Inflammatory macrophage treated with lipopolysaccharide for 1 hour (primary cell): Measurements from ENCODE around the gene IDUA.
"Not testable (repeated sequence)": the region's sequence is repeated elsewhere in the genome, so short reads cannot be mapped to it uniquely, and the experiment has no call there.

Experiments
- DNase-seq, 2 donors: peaks; one replicate each; pipeline ENCODE4 v3.0.0-alpha.2; 2020 to 2022

IDUA gene

GRCh38 chr4:988726-989721 is 2.2 kb downstream of the IDUA start:
- DNase-seq, result no peak

DNA sequence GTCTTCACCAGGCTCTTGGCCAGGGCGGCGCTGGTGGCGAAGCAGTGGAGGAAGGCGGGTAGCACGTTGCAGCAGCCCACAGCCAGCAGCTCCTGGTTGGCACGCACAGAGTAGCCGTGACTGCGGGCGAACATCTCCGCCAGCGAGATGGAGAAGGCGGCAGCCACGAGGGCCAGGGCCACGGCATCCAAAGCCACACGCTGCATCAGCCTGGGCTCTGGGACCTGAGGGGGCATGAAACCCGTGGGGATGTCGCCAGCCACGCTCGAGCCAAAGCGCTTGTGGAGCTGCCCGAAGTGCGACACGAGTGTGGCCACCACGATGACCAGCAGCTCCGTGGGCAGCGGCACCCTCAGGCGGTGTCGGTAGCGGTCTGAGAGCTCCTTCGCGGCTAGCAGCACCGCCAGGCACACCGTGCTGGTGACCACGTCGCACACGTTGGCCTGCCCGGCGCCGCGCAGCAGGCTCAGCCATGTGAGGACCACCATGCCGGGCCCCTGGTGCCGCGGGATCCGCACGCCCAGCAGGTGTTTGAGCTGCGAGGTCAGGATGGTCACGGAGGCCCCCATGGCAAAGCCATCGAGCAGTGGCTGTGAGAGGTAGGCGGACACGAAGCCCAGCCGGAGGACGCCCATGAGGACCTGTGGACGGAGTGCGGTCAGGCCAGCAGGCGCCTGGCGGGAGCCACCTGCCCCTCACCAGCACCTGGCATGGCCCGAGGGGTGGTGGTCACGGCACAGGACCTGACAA is 3.1 kb downstream of the IDUA start:
- no peak for DNase-seq

DNA sequence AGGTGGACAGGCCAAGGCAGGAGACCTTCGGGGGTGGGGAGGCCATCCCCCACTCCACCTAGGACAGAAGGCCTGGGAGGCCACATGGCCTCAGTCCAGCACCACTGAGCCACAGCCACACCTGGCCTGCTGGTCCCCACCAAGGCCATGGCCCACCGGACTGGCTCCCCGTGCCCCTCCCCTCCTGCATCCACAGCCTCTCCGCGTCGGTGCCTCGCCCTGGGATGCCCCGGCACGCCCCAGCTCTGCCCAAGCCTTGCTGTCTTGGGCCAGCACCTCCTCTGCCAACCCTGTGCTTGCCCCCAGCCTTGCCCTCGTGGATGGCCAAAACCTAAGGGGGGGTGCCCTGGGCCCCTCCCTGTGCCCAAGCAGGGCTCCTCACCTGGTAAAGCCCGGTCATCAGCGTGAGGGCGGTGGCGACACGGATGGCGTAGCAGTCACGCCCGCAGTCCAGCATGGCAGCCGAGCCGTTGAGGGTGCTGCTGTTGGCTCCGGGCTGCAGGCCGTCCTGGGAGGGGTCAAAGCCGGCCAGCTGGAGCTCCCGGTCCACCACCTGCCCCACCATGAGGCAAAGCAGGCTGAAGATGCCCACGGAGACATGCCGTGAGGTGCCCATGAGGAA is 4.0 kb downstream of the IDUA start:
- no peak for DNase-seq

DNA sequence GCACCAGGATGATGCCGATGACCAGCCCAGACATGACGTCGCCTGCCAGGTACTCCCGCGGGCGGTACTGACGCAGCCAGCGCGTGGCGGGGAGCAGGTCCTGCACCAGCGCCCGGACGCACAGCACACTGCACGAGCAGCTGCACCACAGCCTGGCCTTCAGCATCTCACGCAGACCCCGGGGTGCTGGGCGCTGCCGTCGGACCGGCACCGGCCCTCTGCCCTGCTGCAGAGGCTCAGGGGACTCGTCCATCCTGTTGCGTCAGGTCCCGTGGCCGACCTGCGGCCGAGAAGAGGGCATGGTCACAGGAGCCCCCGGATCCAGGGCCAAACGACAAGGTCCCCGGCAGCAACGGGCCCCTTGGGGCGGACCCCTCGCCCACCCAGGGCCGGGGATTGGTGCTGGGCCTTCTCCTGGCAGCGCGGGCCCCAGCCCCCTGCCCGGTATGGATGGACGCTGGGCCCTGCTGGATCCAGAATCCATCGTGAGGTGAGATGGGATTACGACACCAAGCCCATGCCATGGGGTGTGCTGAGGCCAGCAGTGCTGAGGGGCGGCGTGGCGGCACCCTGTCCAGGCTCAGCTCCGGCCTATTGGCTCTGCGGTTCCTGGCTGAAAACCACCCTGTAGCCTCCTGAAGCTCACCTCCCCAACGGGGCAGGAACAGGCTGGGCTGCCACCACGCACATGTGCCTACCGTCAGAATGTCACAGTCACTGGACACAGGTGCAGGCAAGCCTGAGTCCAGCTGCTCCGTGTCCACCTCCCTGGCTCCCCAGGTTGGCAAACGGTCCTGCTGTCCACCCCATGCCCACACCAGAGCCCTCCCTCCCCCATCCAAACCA is 4.8 kb downstream of the IDUA start:
- no peak for DNase-seq

GRCh38 chr4:992297-993110 is 5.7 kb downstream of the IDUA start:
- DNase-seq, result no peak

- DNase-seq, result no peak
Measured at GRCh38 chr4:993111-994029, 6.5 kb downstream of the IDUA start, which contains the start of gene SLC26A1. Gene SLC26A1 (minus strand): TSS chr4:993404. CDS start chr4:991703, 1,701 bp downstream.

GRCh38 chr4:995311-996026 is 8.6 kb downstream of the IDUA start:
- DNase-seq, result no peak

DNA sequence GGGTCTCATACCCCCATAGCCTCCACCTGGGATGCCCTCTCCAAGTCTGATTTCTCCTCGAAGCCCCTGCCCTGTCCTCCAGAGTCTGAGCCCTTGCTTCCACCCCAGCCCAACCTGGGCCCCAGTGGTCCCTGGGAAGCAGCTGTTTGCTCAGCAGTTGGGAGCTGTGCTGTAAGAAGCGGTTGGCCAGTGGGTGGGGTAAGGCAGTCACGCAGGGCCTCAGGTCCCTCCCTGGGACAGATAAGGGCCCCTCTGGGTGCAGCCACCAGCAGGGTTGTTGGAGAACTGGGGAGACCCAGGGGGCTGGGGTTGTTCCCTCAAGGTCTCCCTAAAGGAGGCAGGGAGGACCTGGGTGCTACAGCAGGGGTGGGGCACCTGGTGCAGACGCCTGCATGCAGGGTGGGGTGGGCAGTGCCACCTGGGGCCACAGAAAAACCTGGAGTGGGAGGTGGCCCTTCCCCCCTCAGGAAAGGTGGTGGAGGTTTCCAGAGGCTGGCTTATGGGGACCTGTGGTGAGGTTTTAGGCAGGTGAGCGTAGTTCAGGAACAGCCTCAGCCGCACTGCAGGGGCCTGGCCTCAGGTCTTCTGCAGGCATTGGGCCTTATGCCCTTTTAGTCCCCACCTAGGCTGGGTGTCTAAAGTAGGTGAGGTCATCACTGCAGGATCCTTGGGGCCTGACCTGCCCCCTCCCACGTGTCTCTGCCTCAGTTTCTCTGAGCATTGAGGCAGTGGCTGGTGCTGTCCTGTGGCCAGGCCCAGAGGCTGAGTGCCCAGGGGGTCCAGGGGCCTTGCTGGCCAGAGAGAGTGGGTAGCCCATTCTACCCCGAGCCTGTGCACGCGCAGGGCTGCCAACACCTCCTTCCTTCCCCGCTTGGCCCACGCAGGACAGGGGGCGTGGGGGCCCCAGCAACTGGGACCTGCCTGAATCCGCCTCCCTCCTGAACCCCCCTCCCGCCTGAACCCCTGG is 9.5 kb downstream of the IDUA start:
- no peak for DNase-seq

DNA sequence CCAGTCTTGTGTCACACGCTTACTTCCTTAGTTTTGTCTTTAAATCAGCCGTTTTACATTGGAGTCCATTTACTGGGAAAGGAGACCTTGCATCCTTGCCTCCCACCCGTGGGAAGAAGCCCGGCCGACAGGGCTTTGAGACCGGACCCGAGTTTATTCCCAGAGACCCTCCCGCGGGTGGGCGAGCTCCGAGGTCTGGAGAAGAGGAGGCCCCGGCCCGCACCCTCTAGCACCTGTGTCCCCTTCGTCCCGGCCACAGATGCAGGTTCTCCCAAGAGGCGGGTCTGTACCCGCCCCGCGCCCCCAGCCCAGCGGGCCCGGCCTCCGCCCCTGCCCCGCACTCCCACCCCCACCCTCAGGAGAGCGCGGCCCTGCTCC is 10.1 kb downstream of the IDUA start:
- DNase-seq, result no peak

DNA sequence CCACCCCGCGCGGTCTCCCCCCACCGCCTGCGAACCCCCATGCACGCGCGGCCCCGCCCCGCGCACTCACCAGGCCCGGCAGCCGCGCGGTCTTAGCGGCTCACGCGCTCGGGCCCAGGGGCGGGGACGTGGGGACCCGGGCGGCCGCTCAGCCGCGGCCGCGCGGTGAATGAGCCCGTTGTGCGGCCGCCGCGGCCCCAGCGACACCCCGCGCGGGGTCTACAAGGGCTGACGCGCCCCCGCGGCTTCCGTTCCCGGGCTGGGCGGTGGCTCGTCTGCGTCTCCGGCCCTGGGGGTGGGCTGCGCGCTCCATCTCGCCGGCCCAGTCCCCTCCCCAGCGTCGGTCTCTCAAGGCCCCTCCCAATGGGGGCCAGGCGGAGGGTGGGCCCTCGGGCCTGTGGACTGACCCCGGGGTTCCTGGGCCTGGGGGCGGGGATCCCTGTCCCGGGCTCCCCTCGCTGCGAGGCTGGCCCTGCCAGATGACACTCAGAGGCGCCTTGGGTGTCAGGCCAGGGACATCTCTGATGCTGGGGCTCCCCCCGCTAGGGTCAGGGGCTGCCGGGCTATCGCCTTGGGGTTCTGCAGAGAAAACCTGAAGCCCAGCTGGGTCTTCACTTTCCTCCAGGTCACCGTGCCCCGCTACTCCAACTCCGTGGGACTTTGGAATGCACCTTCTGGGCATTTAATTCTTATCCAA is 10.7 kb downstream of the IDUA start:
- no peak for DNase-seq

GRCh38 chr4:998096-998691 is 11.3 kb downstream of the IDUA start:
- no peak for DNase-seq

- not testable (repeated sequence) for DNase-seq
Measured at GRCh38 chr4:999240-999863, 12.5 kb downstream of the IDUA start.

GRCh38 chr4:999882-1000425 is 13.1 kb downstream of the IDUA start:
- DNase-seq, result no peak

DNA sequence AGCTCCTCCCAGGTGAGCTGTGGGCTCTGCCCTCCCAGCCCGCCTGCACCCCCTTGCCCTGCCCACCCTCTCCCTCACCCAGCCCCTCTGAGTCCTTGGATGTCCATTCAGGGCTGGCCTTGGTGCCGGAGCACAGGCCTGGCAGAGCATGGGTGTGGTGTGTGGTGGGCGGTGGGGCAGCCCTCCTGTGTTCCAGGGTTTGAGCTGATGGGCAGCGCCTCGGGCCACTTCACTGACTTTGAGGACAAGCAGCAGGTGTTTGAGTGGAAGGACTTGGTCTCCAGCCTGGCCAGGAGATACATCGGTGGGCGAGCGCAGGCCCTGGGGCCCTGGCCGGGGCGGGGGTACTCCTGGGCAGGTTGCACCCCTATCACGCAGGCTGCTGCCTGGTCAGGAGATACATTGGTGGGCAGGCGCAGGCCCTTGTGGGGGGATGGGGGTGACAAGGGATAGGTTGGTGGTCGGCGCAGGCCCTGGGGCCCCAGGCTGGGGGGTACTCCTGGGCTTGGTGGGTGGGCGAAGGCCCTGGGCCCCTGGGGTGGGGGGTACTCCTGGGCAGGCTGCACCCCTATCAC is 13.9 kb downstream of the IDUA start:
- no peak for DNase-seq

DNA sequence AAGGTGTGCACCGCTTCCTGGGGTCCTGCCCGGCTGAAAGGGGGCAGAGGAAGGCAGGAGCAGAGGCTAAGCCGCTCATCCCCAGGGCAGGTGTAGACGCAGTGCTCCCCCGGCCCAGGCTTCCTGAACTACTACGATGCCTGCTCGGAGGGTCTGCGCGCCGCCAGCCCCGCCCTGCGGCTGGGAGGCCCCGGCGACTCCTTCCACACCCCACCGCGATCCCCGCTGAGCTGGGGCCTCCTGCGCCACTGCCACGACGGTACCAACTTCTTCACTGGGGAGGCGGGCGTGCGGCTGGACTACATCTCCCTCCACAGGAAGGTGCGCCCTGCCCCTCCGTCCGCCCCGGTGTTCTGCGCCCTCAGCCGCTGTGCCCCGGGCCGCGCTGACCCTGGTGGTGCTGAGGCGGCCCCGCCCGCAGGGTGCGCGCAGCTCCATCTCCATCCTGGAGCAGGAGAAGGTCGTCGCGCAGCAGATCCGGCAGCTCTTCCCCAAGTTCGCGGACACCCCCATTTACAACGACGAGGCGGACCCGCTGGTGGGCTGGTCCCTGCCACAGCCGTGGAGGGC is 14.8 kb downstream of the IDUA start:
- DNase-seq, result no peak

GRCh38 chr4:1002131-1002630 is 15.3 kb downstream of the IDUA start:
- DNase-seq, result no peak
